ENCODE measurements around the gene C20orf204.
A peak's percentile ranks its signal among the peaks of the same experiment; 100 is the strongest.

DNA sequence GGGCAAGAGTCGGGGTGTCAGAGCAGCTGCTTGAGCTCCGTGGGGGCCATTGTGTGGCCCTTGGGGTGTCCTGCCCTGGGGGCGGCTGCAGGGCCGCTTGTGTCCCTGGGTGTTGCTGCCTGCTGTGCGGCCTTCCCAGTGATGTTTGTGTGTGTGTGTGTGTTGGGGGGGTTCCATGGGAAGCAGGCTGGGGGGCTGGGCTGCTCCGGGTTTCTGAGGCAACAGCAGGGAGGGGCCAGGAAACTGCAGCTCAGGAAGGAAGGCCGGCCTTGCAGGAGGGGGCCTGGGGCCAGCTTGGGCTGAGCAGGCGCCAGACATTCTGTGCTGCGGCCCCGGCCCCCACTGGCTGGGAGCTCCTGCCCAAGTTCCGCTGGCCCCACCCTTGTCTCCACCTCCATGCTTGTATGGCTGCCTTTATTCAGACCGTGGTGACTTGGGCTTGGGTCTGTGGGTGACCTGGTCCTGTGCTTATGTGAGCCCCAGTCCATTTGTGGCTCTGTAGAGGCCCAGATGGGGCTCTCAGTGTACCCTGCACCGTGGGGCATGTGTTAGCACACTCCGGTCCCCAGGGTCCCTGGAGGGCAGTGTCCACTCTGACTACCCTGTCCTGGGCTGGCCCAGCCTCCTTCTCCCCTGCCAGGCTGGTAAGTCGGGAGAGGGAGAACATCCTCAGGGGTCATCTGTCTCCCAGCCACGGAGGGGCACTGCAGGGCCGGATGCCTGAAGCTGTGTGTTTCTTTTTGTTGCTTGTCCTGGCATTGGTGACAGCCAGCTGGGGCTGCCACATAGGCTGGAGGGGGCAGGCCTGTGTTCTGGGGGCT, 18.1 kb downstream of the C20orf204 start:
- TF ChIP-seq, protein P1, sequence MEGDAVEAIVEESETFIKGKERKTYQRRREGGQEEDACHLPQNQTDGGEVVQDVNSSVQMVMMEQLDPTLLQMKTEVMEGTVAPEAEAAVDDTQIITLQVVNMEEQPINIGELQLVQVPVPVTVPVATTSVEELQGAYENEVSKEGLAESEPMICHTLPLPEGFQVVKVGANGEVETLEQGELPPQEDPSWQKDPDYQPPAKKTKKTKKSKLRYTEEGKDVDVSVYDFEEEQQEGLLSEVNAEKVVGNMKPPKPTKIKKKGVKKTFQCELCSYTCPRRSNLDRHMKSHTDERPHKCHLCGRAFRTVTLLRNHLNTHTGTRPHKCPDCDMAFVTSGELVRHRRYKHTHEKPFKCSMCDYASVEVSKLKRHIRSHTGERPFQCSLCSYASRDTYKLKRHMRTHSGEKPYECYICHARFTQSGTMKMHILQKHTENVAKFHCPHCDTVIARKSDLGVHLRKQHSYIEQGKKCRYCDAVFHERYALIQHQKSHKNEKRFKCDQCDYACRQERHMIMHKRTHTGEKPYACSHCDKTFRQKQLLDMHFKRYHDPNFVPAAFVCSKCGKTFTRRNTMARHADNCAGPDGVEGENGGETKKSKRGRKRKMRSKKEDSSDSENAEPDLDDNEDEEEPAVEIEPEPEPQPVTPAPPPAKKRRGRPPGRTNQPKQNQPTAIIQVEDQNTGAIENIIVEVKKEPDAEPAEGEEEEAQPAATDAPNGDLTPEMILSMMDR (conservative IDR thresholded peaks at IDR 0.05; ENCODE audit: low read depth, low read length), result peak; percentile 32
- peak; percentile 39 for TF ChIP-seq RAD21 (IDR thresholded peaks at IDR 0.05; ENCODE audit: low read length)
- TF ChIP-seq POLR2A (IDR thresholded peaks at IDR 0.05; ENCODE audit: low read depth, low read length), result no peak
- no peak for TF ChIP-seq MAZ (IDR thresholded peaks at IDR 0.05; ENCODE audit: borderline replicate concordance, low read depth, low read length)
- TF ChIP-seq BHLHE40 (IDR thresholded peaks at IDR 0.05; ENCODE audit: low read depth, low read length), result no peak
- no peak for TF ChIP-seq MXI1 (IDR thresholded peaks at IDR 0.05; ENCODE audit: borderline replicate concordance, low read depth, low read length)
- TF ChIP-seq, protein P2, sequence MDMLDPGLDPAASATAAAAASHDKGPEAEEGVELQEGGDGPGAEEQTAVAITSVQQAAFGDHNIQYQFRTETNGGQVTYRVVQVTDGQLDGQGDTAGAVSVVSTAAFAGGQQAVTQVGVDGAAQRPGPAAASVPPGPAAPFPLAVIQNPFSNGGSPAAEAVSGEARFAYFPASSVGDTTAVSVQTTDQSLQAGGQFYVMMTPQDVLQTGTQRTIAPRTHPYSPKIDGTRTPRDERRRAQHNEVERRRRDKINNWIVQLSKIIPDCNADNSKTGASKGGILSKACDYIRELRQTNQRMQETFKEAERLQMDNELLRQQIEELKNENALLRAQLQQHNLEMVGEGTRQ (IDR thresholded peaks at IDR 0.05; ENCODE audit: low read depth, low read length), result no peak
- no peak for TF ChIP-seq RFX5 (IDR thresholded peaks at IDR 0.05; ENCODE audit: low read depth, low read length)
- TF ChIP-seq CEBPB (IDR thresholded peaks at IDR 0.05; ENCODE audit: low read depth, low read length), result no peak
- TF ChIP-seq SMC3 (IDR thresholded peaks at IDR 0.05; ENCODE audit: low read depth, low read length), result no peak
- no peak for TF ChIP-seq RCOR1 (IDR thresholded peaks at IDR 0.05; ENCODE audit: insufficient replicate concordance, low read length)
- TF ChIP-seq FOS (IDR thresholded peaks at IDR 0.05; ENCODE audit: low read depth, low read length), result no peak
- TF ChIP-seq, protein P3, sequence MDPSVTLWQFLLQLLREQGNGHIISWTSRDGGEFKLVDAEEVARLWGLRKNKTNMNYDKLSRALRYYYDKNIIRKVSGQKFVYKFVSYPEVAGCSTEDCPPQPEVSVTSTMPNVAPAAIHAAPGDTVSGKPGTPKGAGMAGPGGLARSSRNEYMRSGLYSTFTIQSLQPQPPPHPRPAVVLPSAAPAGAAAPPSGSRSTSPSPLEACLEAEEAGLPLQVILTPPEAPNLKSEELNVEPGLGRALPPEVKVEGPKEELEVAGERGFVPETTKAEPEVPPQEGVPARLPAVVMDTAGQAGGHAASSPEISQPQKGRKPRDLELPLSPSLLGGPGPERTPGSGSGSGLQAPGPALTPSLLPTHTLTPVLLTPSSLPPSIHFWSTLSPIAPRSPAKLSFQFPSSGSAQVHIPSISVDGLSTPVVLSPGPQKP (IDR thresholded peaks at IDR 0.05; ENCODE audit: borderline replicate concordance, low read depth, low read length), result no peak
- no peak for TF ChIP-seq MAFK (IDR thresholded peaks at IDR 0.05; ENCODE audit: low read depth, low read length)

Measured in IMR-90 (cell line).